SJCRH30 (cell line): Measurements from ENCODE around the gene NACC2. TPM values are rescaled to one million over a fixed set of nuclear protein-coding genes. Genes with fewer than 3 reads are reported as not detected.
"Not testable (repeated sequence)": the region's sequence is repeated elsewhere in the genome, so short reads cannot be mapped to it uniquely, and the experiment has no call there.

Experiments
- DNase-seq, 2 experiments: peaks; one replicate each; pipeline ENCODE4 v3.0.0-alpha.2; 2015 to 2020
- H3K27ac ChIP-seq: fragments of 250-450 bp; sonication (Bioruptor Pico); 2 replicates; pipeline ENCODE4 v1.5.1; 2020; ENCODE audit warnings: mild to moderate bottlenecking, moderate library complexity
- H3K27me3 ChIP-seq: fragments of 250-450 bp; sonication (Bioruptor Pico); 2 replicates; pipeline ENCODE4 v1.5.1; 2020; ENCODE audit warnings: mild to moderate bottlenecking, moderate library complexity
- H3K36me3 ChIP-seq: fragments of 250-450 bp; sonication (Bioruptor Pico); 2 replicates; pipeline ENCODE4 v1.5.1; 2020; ENCODE audit warnings: mild to moderate bottlenecking, moderate library complexity
- H3K4me1 ChIP-seq: fragments of 250-450 bp; sonication (Bioruptor Pico); 2 replicates; pipeline ENCODE4 v1.5.1; 2020; ENCODE audit warnings: mild to moderate bottlenecking, moderate library complexity
- H3K4me3 ChIP-seq: fragments of 250-450 bp; sonication (Bioruptor Pico); 2 replicates; pipeline ENCODE4 v1.5.1; 2020; ENCODE audit warnings: mild to moderate bottlenecking, moderate library complexity
- H3K9me3 ChIP-seq: fragments of 250-450 bp; sonication (Bioruptor Pico); replicated peaks from 2 replicates; pipeline ENCODE4 v1.5.1; 2020; ENCODE audit warnings: mild to moderate bottlenecking, moderate library complexity
- total RNA-seq: library from RNA; depleted of rRNA; stranded (reverse); fragments of >200 nt; shearing (Covaris generic); gene quantifications from 2 replicates; pipeline ENCODE4 v1.2.3, GENCODE V29; 2014

NACC2 gene
- total RNA-seq, 1 experiment from 2014 or later: 4.4 TPM

- peaks cover 21% of the 10 kb centered on the region; the same call in 1 of the 2 replicates for H3K9me3 ChIP-seq
- DNase-seq: no peak
Measured at GRCh38 chr9:136039488-136039887, 55.6 kb downstream of the NACC2 start.

DNA sequence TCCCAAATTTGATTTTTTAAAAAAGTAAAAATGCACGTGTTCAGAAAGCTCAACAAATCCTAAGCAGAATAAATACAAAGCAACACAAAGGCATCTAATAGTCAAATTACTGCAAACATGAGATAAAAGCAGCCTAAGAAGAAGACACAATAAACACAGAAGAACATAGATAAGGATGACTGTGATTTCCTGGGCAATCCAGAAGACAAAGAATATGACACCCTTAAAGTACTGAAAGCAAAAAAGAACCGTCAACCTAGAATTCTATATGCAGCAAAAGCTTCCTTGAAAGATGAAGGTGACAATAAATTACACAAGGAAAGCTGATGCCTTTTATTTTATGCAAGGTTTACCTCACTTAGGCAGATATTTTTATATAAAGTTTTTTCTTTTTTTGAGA is 58.2 kb downstream of the NACC2 start:
- H3K27me3 ChIP-seq: no peaks in the 10 kb centered on the region
- peaks cover 21% of the 10 kb centered on the region; the same call in 1 of the 2 replicates for H3K9me3 ChIP-seq
- H3K36me3 ChIP-seq: no peaks in the 10 kb centered on the region
- H3K4me3 ChIP-seq: no peak overlapping the region
- no peak overlapping the region for H3K27ac ChIP-seq
- H3K4me1 ChIP-seq: peaks cover 3% of the 10 kb centered on the region; the same call in 1 of the 2 replicates
- DNase-seq: no peak

More at GRCh38 chr9:136039488-136039887, 55.6 kb downstream of the NACC2 start:
- Histone ChIP-seq H3K27ac (no peak overlapping the region), H3K4me1 (no peaks in the 10 kb centered on the region), H3K27me3 (no peaks in the 10 kb centered on the region), H3K4me3 (no peak overlapping the region), H3K36me3 (no peaks in the 10 kb centered on the region)

DNA sequence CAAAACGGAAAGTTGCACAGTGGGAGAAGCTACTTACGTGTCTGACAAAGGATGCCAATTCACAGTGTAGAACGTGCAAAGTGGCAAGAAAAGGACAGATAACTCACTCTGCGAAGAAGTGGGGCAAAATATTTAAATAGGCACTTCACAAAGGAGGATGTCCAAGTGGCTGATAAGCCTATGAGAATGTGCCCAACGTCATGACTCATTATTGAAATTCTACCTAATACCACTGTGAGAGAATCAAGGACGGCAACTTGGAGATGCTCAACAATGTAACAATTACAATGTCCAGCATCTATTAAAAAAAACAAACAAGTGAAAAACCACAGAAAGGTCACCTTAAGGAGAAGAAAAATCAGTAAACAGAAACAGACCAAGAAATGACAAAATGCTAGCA is 59.0 kb downstream of the NACC2 start:
- Histone ChIP-seq H3K9me3 (peaks cover 21% of the 10 kb centered on the region; the same call in 1 of the 2 replicates), H3K4me3 (no peak overlapping the region), H3K36me3 (no peaks in the 10 kb centered on the region), H3K27ac (no peak overlapping the region), H3K27me3 (no peaks in the 10 kb centered on the region), H3K4me1 (peaks cover 4% of the 10 kb centered on the region; the same call in 1 of the 2 replicates)
- no peak for DNase-seq

DNA sequence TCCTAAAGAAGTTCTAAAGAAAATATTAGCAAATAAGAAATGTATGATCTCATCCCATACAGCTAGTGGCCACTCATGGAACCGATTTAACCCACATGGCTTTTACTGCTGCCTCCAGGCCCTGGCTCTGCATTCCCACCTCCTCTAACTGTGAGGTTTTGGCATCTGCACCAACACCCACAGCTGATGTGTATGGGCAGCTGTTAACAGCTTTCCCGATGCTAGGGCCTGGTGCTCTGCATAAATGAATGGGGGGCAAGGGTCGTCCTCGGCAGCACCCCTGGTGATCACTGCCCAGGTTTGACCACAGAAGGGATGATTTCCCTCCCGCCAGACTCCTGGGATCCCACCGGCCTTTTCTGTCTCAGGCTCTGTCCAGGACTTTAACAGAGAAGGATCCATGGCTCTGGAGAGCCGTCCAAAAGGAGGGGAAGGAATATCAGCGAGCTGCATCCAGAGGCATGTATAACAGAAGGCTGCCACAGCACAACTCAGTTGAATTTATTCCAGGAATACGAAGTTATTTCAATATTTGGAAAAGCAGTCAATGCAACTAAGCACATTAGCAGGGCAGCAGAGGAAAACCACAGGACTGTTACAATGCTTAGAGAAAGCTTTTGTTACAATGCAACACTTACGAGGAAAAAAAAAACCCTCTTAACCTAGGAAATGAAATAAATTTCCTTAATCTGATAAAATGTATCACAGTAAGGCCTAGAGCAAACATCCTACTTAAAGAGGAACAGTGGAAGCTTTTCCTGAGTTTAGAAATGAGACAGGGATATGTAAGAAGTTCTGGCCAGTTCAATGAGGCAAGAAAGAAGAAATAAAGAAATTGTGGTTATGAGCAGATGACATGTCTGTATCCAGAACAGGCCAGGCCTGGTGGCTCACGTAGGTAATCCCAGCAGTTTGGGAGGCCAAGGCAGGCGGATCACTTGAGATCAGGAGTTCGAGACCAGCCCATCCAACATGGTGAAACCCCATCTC is 63.1 kb downstream of the NACC2 start:
- H3K9me3 ChIP-seq: 0 out of 2 replicates have a peak, but pooled peaks cover 7% of the 10 kb centered on the region
- H3K4me1 ChIP-seq: peaks cover 4% of the 10 kb centered on the region; the same call in 1 of the 2 replicates
- DNase-seq: peak in 1 of 2 experiments; percentile 52
- no peak overlapping the region for H3K4me3 ChIP-seq
- H3K36me3 ChIP-seq: no peaks in the 10 kb centered on the region
- H3K27me3 ChIP-seq: no peaks in the 10 kb centered on the region
- H3K27ac ChIP-seq: no peak overlapping the region

DNA sequence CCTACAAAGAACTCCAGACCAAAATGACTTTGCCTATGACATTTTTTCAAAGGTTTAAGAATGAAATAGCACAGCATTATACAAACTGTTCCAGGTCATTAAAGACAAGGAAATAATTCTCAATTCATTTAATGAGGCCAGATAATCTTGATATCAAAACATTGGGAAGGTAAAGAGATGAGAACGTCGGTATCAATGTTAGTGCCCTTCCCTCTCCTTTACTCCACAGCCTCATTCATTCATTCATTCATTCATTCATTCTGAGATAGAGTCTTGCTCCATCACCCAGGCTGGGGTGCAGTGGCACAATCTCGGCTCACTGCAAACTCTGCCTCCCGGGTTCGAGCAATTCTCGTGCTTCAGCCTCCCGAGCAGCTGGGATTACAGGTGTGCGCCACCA is 64.0 kb downstream of the NACC2 start:
- Histone ChIP-seq H3K4me3 (no peak overlapping the region), H3K4me1 (peaks cover 4% of the 10 kb centered on the region; the same call in 1 of the 2 replicates), H3K9me3 (no peaks in the 10 kb centered on the region), H3K27ac (no peak overlapping the region), H3K27me3 (no peaks in the 10 kb centered on the region), H3K36me3 (no peaks in the 10 kb centered on the region)
- no peak for DNase-seq

GRCh38 chr9:136029556-136029955 is 65.5 kb downstream of the NACC2 start:
- Histone ChIP-seq H3K4me3 (no peak overlapping the region), H3K27me3 (no peaks in the 10 kb centered on the region), H3K9me3 (no peaks in the 10 kb centered on the region), H3K4me1 (peaks cover 4% of the 10 kb centered on the region; the same call in 1 of the 2 replicates), H3K36me3 (no peaks in the 10 kb centered on the region), H3K27ac (no peak overlapping the region)
- DNase-seq: no peak

DNA sequence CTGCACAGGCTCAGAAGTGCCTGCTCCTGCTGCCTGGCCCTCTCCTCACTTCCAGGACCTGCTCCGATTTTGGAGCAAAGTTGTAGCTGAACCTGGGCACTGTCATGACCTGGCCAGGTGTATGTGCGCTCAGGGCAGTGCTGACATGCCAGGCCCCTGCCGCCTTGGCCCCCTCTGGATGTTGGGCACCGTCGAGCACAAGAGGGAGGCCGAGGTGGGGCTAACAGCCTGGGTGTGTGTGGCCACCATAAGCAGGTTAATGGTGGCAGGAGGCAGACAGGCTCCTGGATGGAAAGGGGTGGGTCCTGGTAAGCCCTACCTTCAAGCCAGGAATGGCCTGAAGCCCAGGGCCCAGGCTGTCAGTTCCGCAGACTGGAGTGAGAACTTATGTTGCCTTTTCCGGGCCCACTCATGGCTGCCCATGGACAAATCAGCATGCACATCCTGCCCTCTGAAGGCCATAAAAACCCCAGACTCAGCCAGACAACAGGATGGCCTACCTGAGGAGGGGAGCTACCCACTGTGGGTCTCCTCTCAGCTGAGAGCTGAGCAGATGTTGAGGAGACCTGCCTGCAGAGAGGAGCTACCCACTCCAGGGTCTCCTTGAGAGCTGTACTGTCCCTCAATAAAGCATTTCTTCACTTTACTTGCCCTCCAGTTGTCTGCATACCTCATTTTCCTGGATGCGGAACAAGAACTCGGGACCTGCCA is 66.2 kb downstream of the NACC2 start:
- H3K36me3 ChIP-seq: no peaks in the 10 kb centered on the region
- no peak overlapping the region for H3K27ac ChIP-seq
- H3K27me3 ChIP-seq: no peaks in the 10 kb centered on the region
- peaks cover 4% of the 10 kb centered on the region; the same call in 1 of the 2 replicates for H3K4me1 ChIP-seq
- DNase-seq: no peak
- H3K9me3 ChIP-seq: no peaks in the 10 kb centered on the region
- no peak overlapping the region for H3K4me3 ChIP-seq

GRCh38 chr9:136026943-136027289 is 68.2 kb downstream of the NACC2 start:
- H3K27ac ChIP-seq, DNase-seq, H3K36me3 ChIP-seq, H3K4me3 ChIP-seq, H3K4me1 ChIP-seq, H3K27me3 ChIP-seq, H3K9me3 ChIP-seq: not testable (repeated sequence)

DNA sequence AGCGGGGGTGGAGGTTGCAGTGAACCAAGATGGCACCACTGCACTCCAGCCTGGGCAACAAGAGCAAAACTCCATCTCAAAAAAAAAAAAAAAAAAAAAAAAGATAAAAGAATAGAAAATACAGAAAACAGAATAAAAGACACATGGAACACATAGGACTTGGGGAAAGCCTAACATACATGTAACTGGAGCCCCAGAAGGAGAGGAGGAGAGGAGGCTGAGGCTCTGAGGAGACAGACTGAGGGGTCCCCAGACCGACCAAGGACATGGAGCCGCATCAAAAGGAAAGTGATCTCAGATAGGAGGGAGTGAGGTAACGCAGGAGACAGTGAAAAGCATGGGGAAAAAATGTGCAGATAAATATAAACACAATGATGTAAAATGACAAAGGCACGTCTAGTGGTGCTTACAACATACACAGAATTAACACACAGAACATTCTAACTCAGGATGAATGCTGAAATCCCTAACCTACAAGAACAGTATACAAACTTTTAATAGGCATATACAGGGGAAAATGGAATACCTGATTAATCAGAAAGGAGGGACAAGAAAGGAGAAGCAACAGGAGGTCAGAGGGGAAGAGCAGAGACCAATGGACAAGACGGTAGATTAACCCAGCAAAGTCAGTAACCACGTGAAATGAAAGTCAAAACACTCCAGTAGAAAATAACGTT is 68.7 kb downstream of the NACC2 start:
- Histone ChIP-seq H3K27ac (no peak overlapping the region), H3K36me3 (no peaks in the 10 kb centered on the region), H3K9me3 (no peaks in the 10 kb centered on the region), H3K4me3 (no peak overlapping the region), H3K4me1 (no peaks in the 10 kb centered on the region), H3K27me3 (no peaks in the 10 kb centered on the region)
- DNase-seq: no peak

- no peak overlapping the region for H3K4me3 ChIP-seq
- no peaks in the 10 kb centered on the region for H3K4me1 ChIP-seq
- no peak for DNase-seq
- no peaks in the 10 kb centered on the region for H3K36me3 ChIP-seq
- H3K9me3 ChIP-seq: no peaks in the 10 kb centered on the region
- no peak overlapping the region for H3K27ac ChIP-seq
- no peaks in the 10 kb centered on the region for H3K27me3 ChIP-seq
Measured at GRCh38 chr9:136025481-136025880, 69.6 kb downstream of the NACC2 start.

DNA sequence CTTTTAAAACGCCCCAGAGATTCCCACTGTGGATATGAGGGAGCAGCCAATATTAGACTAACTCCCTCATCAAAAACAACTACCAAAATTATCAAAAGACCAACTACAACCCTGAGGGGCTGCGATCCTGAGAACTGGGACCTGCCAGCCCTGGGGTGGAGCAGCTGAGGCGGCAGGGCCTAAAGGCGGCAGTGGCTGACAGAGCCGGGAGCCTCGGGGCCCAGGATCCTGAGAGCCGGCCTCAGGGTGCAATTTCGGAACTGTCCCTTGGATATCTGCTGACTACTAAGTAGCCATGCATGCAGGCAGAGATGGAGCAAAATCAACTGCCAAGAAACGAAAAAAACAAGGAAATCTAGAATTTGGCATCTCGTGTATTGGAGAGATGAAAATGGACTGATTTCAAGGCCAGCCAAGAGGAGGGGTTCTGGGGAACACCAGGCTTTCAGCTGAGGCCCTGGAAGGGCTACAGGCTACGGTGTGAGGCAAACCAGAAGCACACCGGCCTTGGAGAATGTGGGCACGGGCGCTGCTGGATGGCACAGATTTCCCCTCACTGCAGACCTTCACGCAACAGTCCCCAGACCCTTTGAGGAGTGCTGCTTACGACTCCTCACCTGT is 70.3 kb downstream of the NACC2 start:
- H3K4me3 ChIP-seq: no peak overlapping the region
- H3K27me3 ChIP-seq: no peaks in the 10 kb centered on the region
- H3K36me3 ChIP-seq: no peaks in the 10 kb centered on the region
- H3K4me1 ChIP-seq: no peaks in the 10 kb centered on the region
- H3K27ac ChIP-seq: no peak overlapping the region
- no peaks in the 10 kb centered on the region for H3K9me3 ChIP-seq
- no peak for DNase-seq

GRCh38 chr9:136024286-136024685 is 70.8 kb downstream of the NACC2 start:
- Histone ChIP-seq H3K27ac (no peak overlapping the region), H3K4me3 (no peak overlapping the region), H3K4me1 (no peaks in the 10 kb centered on the region), H3K27me3 (no peaks in the 10 kb centered on the region), H3K36me3 (no peaks in the 10 kb centered on the region), H3K9me3 (no peaks in the 10 kb centered on the region)
- DNase-seq: no peak

- Histone ChIP-seq H3K4me3 (no peak overlapping the region), H3K36me3 (no peaks in the 10 kb centered on the region), H3K27ac (no peak overlapping the region), H3K4me1 (no peaks in the 10 kb centered on the region), H3K9me3 (no peaks in the 10 kb centered on the region), H3K27me3 (no peaks in the 10 kb centered on the region)
- DNase-seq: no peak
Measured at GRCh38 chr9:136023410-136024225, 71.5 kb downstream of the NACC2 start.
